Measurements from ENCODE around the gene ANKRD39. TPM values are rescaled to one million over a fixed set of nuclear protein-coding genes. Genes with fewer than 3 reads are reported as not detected.

Gene ANKRD39
- total RNA-seq, 1 donor from 2014 or later: 25.7 TPM

GRCh38 chr2:96821113-96821675 lies 36.6 kb downstream of the ANKRD39 start:
- TF ChIP-seq CTCF (IDR thresholded peaks at IDR 0.05; ENCODE audit: partially characterized antibody, unreplicated experiment): no peak
- peaks cover 5% of the 10 kb centered on the region for H3K27me3 Mint-ChIP-seq (ENCODE audit: unreplicated experiment)
- H3K4me3 Mint-ChIP-seq (ENCODE audit: unreplicated experiment): no peak overlapping the region
- no peak for DNase-seq
- no peak overlapping the region for H3K27ac Mint-ChIP-seq (ENCODE audit: unreplicated experiment)
- peaks cover 6% of the 10 kb centered on the region for H3K9me3 Mint-ChIP-seq (ENCODE audit: unreplicated experiment)
- peaks cover 30% of the 10 kb centered on the region for H3K4me1 Mint-ChIP-seq (ENCODE audit: low read depth, unreplicated experiment)
- H3K36me3 Mint-ChIP-seq (ENCODE audit: unreplicated experiment): no peaks in the 10 kb centered on the region

GRCh38 chr2:96819876-96820511 lies 37.8 kb downstream of the ANKRD39 start:
- peak overlapping the region; percentile 86 for H3K4me3 Mint-ChIP-seq (ENCODE audit: unreplicated experiment)
- peaks cover 12% of the 10 kb centered on the region for H3K27me3 Mint-ChIP-seq (ENCODE audit: unreplicated experiment)
- no peak for TF ChIP-seq CTCF (IDR thresholded peaks at IDR 0.05; ENCODE audit: partially characterized antibody, unreplicated experiment)
- peaks cover 31% of the 10 kb centered on the region for H3K4me1 Mint-ChIP-seq (ENCODE audit: low read depth, unreplicated experiment)
- H3K9me3 Mint-ChIP-seq (ENCODE audit: unreplicated experiment): peaks cover 13% of the 10 kb centered on the region
- no peaks in the 10 kb centered on the region for H3K36me3 Mint-ChIP-seq (ENCODE audit: unreplicated experiment)
- no peak for DNase-seq
- H3K27ac Mint-ChIP-seq (ENCODE audit: unreplicated experiment): no peak overlapping the region

- no peaks in the 10 kb centered on the region for H3K36me3 Mint-ChIP-seq (ENCODE audit: unreplicated experiment)
- TF ChIP-seq CTCF (IDR thresholded peaks at IDR 0.05; ENCODE audit: partially characterized antibody, unreplicated experiment): no peak
- H3K27me3 Mint-ChIP-seq (ENCODE audit: unreplicated experiment): peaks cover 12% of the 10 kb centered on the region
- no peak for DNase-seq
- H3K4me1 Mint-ChIP-seq (ENCODE audit: low read depth, unreplicated experiment): peaks cover 32% of the 10 kb centered on the region
- peak overlapping the region; percentile 86 for H3K4me3 Mint-ChIP-seq (ENCODE audit: unreplicated experiment)
- peaks cover 14% of the 10 kb centered on the region for H3K9me3 Mint-ChIP-seq (ENCODE audit: unreplicated experiment)
- H3K27ac Mint-ChIP-seq (ENCODE audit: unreplicated experiment): no peak overlapping the region
Measured at GRCh38 chr2:96819128-96819875, 38.5 kb downstream of the ANKRD39 start.

- Mint-ChIP-seq H3K9me3 (ENCODE audit: unreplicated experiment) (peaks cover 14% of the 10 kb centered on the region), H3K27me3 (ENCODE audit: unreplicated experiment) (peaks cover 12% of the 10 kb centered on the region), H3K36me3 (ENCODE audit: unreplicated experiment) (no peaks in the 10 kb centered on the region), H3K27ac (ENCODE audit: unreplicated experiment) (no peak overlapping the region), H3K4me1 (ENCODE audit: low read depth, unreplicated experiment) (peaks cover 32% of the 10 kb centered on the region), H3K4me3 (ENCODE audit: unreplicated experiment) (peak overlapping the region; percentile 86)
- DNase-seq: no peak
- no peak for TF ChIP-seq CTCF (IDR thresholded peaks at IDR 0.05; ENCODE audit: partially characterized antibody, unreplicated experiment)
Measured at GRCh38 chr2:96817882-96818281, 39.9 kb downstream of the ANKRD39 start.

Data from glutamatergic neuron (in vitro differentiated cells).